ENCODE measurements around the gene PDCD4. TPM values are rescaled to one million over a fixed set of nuclear protein-coding genes. Genes with fewer than 3 reads are reported as not detected.

PDCD4 gene
- total and polyA plus RNA-seq, 2 of the 13 experiments (the other 11 are each of a cell fraction or from before 2014, with no cell fraction given), result 22.8 to 56.2 TPM

- TF ChIP-seq RARA (CRISPR knock-in tag; IDR thresholded peaks at IDR 0.05) (peak; percentile 36; the same call in 1 of the 2 replicates), THRA (CRISPR knock-in tag; IDR thresholded peaks at IDR 0.05; ENCODE audit: borderline replicate concordance) (peak; percentile 9; the same call in 1 of the 2 replicates), MIER3 (CRISPR knock-in tag; IDR thresholded peaks at IDR 0.05; ENCODE audit: borderline replicate concordance) (no peak), USF2 (IDR thresholded peaks at IDR 0.05; ENCODE audit: low read depth, low read length) (no peak), USF2 (CRISPR knock-in tag; IDR thresholded peaks at IDR 0.05; ENCODE audit: borderline replicate concordance) (peak; percentile 49; the same call in 1 of the 2 replicates), ZFP41 (CRISPR knock-in tag; IDR thresholded peaks at IDR 0.05; ENCODE audit: borderline replicate concordance) (peak; percentile 41; the same call in 1 of the 2 replicates), XRCC5 (optimal IDR thresholded peaks at IDR 0.05; ENCODE audit: low read length) (no peak), ELF1 (CRISPR knock-in tag; IDR thresholded peaks at IDR 0.05) (peak; percentile 83), ZEB1 (IDR thresholded peaks at IDR 0.05; ENCODE audit: insufficient replicate concordance, low read depth) (peak; percentile 76), ZNF138 (CRISPR knock-in tag; IDR thresholded peaks at IDR 0.05; ENCODE audit: low read depth) (no peak), GPBP1L1 (CRISPR knock-in tag; IDR thresholded peaks at IDR 0.05) (no peak), AGO1 (IDR thresholded peaks at IDR 0.05; ENCODE audit: low read depth, low read length, poor library complexity, severe bottlenecking) (peak; percentile 43), ZNF382 (CRISPR knock-in tag; IDR thresholded peaks at IDR 0.05; ENCODE audit: borderline replicate concordance) (no peak), RAD51 (IDR thresholded peaks at IDR 0.05; ENCODE audit: borderline replicate concordance) (no peak), KLF9 (CRISPR knock-in tag; IDR thresholded peaks at IDR 0.05; ENCODE audit: low read depth) (no peak), RORA (CRISPR knock-in tag; IDR thresholded peaks at IDR 0.05) (no peak; the same call in 1 of the 2 replicates), ZFX (CRISPR knock-in tag; IDR thresholded peaks at IDR 0.05; ENCODE audit: low read depth) (peak; percentile 92), KLF11 (CRISPR knock-in tag; IDR thresholded peaks at IDR 0.05) (no peak), ESRRA (CRISPR knock-in tag; IDR thresholded peaks at IDR 0.05; ENCODE audit: low read depth) (peak; percentile 23; the same call in 1 of the 2 replicates), PRDM4 (CRISPR knock-in tag; IDR thresholded peaks at IDR 0.05; ENCODE audit: borderline replicate concordance) (no peak)
These were observed 47.1 kb downstream of the PDCD4 start, which contains the start of gene BBIP1 (continued) for GRCh38 chr10:110918643-110919348.
